Vagina (tissue), 2 donors: Measurements from ENCODE around the gene MAMDC2. TPM values are rescaled to one million over a fixed set of nuclear protein-coding genes. Genes with fewer than 3 reads are reported as not detected.

Experiments used
- DNase-seq, 2 donors: peaks; one replicate each; pipeline ENCODE4 v3.0.0-alpha.2; 2017; ENCODE audit errors: extremely low spot score in 2 of 2
- H3K27ac ChIP-seq: fragments of 200-600 bp; sonication (generic); one replicate; pipeline ENCODE4 v1.5.1; 2019
- H3K27me3 ChIP-seq: fragments of 200-600 bp; sonication (generic); one replicate; pipeline ENCODE4 v1.5.1; 2019
- H3K36me3 ChIP-seq, 2 donors: fragments of 200-600 bp; sonication (generic); one replicate each; pipeline ENCODE4 v1.5.1; 2017 to 2019
- H3K4me1 ChIP-seq: fragments of 200-600 bp; sonication (generic); one replicate; pipeline ENCODE4 v1.5.1; 2019
- H3K4me3 ChIP-seq, 2 donors: fragments of 200-600 bp; sonication (generic); 1 replicate in 1 of 2; 2 replicates in 1 of 2; pipeline ENCODE4 v1.5.1; 2016 to 2019
- H3K9me3 ChIP-seq: fragments of 200-600 bp; sonication (generic); one replicate; pipeline ENCODE4 v1.5.1; 2019
- CTCF ChIP-seq, 3 experiments: fragments of 450-650 bp in 2 of 3; fragments of 200-600 bp in 1 of 3; sonication (generic) in 1 of 3; IDR thresholded peaks; one replicate each; pipeline ENCODE4 v1.5.1; 2017 to 2019; ENCODE audit warnings: antibody characterized with exemption in 3 of 3, mild to moderate bottlenecking in 2 of 3, moderate library complexity in 2 of 3
- POLR2A ChIP-seq, 2 donors: fragments of 450-650 bp; IDR thresholded peaks; one replicate each; pipeline ENCODE4 v1.6.1; 2017; ENCODE audit warnings: antibody characterized with exemption in 2 of 2, mild to moderate bottlenecking in 2 of 2, moderate library complexity in 2 of 2
- POLR2AphosphoS5 ChIP-seq, 2 donors: sonication (generic); formaldehyde crosslinking; IDR thresholded peaks; one replicate each; pipeline ENCODE4 v1.9.0; 2017; ENCODE audit warnings: antibody characterized with exemption in 2 of 2, mild to moderate bottlenecking in 2 of 2, low read depth in 1 of 2; ENCODE audit not compliant: insufficient read depth in 1 of 2
- intact Hi-C: fragments of 100-400 bp; cut with DNase I; formaldehyde crosslinking; loops from one replicate; pipeline ENCODE4 v1.15.1; 2023
- total RNA-seq: library from RNA; depleted of rRNA; stranded (reverse); fragments of >200 nt; gene quantifications from one replicate; pipeline ENCODE4 v1.2.3, GENCODE V29; 2016

Gene MAMDC2
- total RNA-seq, 1 donor from 2014 or later = 38.5 TPM

DNA sequence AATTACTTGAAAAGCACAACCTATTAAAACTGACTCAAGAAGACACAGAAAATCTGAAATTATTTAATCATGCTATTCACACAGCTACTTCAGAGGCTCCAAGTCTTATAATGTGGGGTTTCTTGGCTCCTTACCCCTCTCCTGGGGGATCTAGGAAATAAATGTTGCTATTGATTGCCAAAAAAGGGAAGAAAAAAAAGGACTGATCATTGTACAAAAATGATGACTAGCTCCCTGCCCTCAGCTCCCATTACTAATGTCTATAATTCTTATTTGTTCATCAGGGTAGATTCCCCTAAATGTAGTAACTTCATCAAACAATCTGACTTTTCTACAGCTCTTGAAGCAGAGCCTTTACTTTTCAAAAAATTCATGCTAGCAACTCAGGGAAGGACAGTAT lies 211.8 kb downstream of the MAMDC2 start:
- no peak for DNase-seq
- H3K27me3 ChIP-seq = no peaks in the 10 kb centered on the region
- no peaks in the 10 kb centered on the region for H3K36me3 ChIP-seq
- intact Hi-C loops = no loop called here
- no peaks in the 10 kb centered on the region for H3K9me3 ChIP-seq
- H3K4me1 ChIP-seq = peaks cover 41% of the 10 kb centered on the region
- TF ChIP-seq CTCF (IDR thresholded peaks at IDR 0.05) = no peak
- no peak for TF ChIP-seq POLR2A (IDR thresholded peaks at IDR 0.05)
- no peak for TF ChIP-seq POLR2AphosphoS5 (IDR thresholded peaks at IDR 0.05; ENCODE audit: insufficient read depth in 1 of 2, low read depth in 1 of 2)
- no peak overlapping the region for H3K4me3 ChIP-seq
- H3K27ac ChIP-seq = no peak overlapping the region

DNA sequence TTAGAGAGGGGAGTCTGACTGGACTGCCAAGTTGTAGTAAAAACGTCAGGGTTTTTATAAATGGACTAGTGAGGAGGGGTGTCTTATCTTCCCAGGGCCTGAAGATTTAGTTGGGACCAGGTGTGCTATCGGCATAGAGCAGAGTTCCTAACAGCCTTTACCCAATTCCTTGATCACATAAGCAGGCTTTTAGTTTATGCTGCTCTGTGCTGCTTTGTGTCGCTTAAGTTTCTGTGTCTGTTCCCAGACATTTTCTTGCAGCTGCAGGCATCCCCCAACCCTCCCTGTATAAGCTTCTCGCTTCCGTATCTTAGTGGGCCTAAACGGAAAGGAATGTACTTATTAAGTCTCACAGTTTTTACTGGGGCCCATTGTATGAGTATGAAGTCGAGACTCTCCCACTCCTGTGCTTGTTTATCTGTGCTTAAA lies 212.5 kb downstream of the MAMDC2 start:
- intact Hi-C loops = no loop called here
- TF ChIP-seq POLR2A (IDR thresholded peaks at IDR 0.05) = no peak
- no peak for TF ChIP-seq POLR2AphosphoS5 (IDR thresholded peaks at IDR 0.05; ENCODE audit: insufficient read depth in 1 of 2, low read depth in 1 of 2)
- TF ChIP-seq CTCF (IDR thresholded peaks at IDR 0.05) = no peak
- Histone ChIP-seq H3K4me3 (peak overlapping the region in 1 of 2 donors; percentile 20), H3K27ac (peak overlapping the region; percentile 21), H3K27me3 (no peaks in the 10 kb centered on the region), H3K36me3 (no peaks in the 10 kb centered on the region), H3K9me3 (no peaks in the 10 kb centered on the region), H3K4me1 (peaks cover 48% of the 10 kb centered on the region)
- no peak for DNase-seq

DNA sequence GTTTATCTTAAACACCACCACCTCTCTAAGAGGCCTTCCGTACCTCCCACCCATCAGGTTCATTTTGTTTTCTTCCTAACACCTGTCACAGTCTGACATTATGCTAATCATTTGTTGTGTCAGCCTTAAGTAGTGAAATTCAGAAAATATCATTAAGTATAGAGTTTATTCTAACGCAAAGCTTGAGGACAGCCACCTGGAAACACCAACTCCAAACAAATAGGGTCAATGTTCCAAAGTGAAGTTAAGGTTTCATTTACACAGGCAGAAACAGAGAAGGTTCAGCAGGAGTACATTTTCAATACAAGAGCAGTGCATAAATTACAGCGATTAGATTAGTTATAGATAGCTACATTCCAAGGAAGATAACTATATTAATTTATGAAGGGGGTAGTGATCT lies 213.9 kb downstream of the MAMDC2 start:
- H3K4me3 ChIP-seq = peak overlapping the region; percentile 93 to 95
- H3K36me3 ChIP-seq = no peaks in the 10 kb centered on the region
- no peaks in the 10 kb centered on the region for H3K27me3 ChIP-seq
- no peaks in the 10 kb centered on the region for H3K9me3 ChIP-seq
- intact Hi-C loops = no loop called here
- H3K27ac ChIP-seq = peak overlapping the region; percentile 96
- DNase-seq = no peak
- H3K4me1 ChIP-seq = peaks cover 61% of the 10 kb centered on the region
- no peak for TF ChIP-seq POLR2A (IDR thresholded peaks at IDR 0.05)
- TF ChIP-seq POLR2AphosphoS5 (IDR thresholded peaks at IDR 0.05; ENCODE audit: insufficient read depth in 1 of 2, low read depth in 1 of 2) = no peak
- no peak for TF ChIP-seq CTCF (IDR thresholded peaks at IDR 0.05)

DNA sequence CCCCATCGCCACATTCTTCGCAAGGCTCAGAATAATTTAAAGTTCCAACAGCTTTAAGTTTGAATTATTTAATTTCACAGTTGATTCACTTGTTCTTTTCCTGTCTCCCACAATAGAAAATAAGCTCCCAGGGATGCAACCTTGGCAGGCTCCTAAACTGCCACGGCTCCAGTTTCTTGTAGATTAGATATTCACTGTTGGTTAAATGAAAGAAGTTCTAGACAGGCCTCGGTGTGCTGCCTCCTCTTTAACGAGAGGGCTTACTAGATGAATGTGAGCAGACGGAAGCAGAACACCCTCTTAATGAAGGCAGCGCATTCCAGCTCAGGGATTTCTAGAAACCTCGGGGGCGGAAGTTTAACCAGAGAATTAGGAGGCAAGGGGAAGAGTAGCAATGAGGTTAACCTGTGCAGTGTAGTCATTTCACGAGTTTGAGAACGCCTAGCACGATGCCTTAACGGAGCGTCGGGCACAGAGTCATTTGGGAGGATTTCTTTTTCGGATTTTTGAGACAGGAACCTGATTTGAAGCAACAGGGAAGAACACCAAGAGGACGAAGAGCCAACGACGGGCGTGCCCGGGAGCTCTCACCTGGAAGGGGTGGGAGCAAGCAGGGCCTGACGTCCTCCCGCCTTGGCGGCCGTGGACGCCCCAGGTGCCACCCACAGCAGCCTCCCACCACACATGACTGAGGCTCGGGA lies 214.5 kb downstream of the MAMDC2 start:
- peak overlapping the region; percentile 93 to 95 for H3K4me3 ChIP-seq
- H3K27ac ChIP-seq = peak overlapping the region; percentile 96
- H3K9me3 ChIP-seq = no peaks in the 10 kb centered on the region
- TF ChIP-seq POLR2A (IDR thresholded peaks at IDR 0.05) = no peak
- no peak for TF ChIP-seq CTCF (IDR thresholded peaks at IDR 0.05)
- no peak for TF ChIP-seq POLR2AphosphoS5 (IDR thresholded peaks at IDR 0.05; ENCODE audit: insufficient read depth in 1 of 2, low read depth in 1 of 2)
- H3K36me3 ChIP-seq = no peaks in the 10 kb centered on the region
- intact Hi-C loops = no loop called here
- no peaks in the 10 kb centered on the region for H3K27me3 ChIP-seq
- peaks cover 67% of the 10 kb centered on the region for H3K4me1 ChIP-seq
- DNase-seq = no peak
